ENCODE data around the gene PAF1. TPM values are rescaled to one million over a fixed set of nuclear protein-coding genes. Genes with fewer than 3 reads are reported as not detected.

PAF1 gene
- total RNA-seq, 2 donors from 2014 or later, result 52.0 TPM

DNA sequence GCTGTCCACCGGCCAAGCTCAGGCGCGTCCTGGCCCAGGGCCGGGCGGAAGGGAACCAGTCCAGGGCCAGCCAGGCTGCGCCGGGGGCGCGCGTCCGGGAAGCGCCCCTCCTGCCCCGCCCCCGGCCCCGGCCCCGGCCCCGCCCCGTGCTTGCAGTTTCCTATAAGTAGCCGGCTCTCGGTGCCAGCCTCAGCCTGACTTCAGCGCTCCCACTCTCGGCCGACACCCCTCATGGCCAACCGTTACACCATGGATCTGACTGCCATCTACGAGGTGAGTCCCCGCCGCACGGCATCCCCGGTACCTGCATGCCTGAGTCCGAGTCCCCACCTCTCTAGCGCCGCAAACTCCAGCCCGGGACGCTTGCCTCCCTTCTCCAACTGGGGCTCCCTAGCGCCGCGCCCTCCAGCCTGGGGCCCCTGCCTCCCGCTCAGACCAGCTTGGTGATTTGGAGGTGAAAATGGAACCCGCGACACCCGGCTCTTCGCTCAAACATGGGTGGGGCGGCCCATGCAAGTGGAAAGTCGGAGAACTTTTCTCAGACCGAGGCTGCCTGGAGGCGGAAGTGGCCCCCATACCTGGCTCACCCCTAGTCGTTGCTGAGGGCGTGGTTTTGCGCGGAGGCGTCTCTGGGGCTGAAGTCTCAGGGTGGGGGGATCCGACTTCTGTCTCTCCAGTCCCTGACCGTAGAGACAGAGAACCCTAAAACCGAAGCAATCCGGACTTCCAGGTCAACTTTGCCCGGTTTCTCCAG lies 15.9 kb upstream of the PAF1 start, which contains the start of gene ZFP36:
ZFP36 (plus strand) TSS at position 192 of the 754 bp plus-strand sequence; CDS start at position 250, 58 bp downstream.
- peak; percentile 91 to 93 for DNase-seq
- H3K9me3 Mint-ChIP-seq, result no peaks in the 10 kb centered on the region
- no peaks in the 10 kb centered on the region for H3K27me3 Mint-ChIP-seq (ENCODE audit: low read depth)
- peaks cover 15 to 24% of the 10 kb centered on the region in 2 donors for H3K36me3 Mint-ChIP-seq (ENCODE audit: insufficient read depth in 2 of 2)
- peaks cover 62% of the 10 kb centered on the region for H3K4me1 Mint-ChIP-seq (ENCODE audit: low read depth)
- peak within 1 kb of the TSS; percentile 94 for H3K27ac Mint-ChIP-seq
- H3K4me3 Mint-ChIP-seq, result peak within 1 kb of the TSS; percentile 88 to 100
- peak; percentile 34 to 40 for ATAC-seq (replicated peaks in 1 of 2)

DNA sequence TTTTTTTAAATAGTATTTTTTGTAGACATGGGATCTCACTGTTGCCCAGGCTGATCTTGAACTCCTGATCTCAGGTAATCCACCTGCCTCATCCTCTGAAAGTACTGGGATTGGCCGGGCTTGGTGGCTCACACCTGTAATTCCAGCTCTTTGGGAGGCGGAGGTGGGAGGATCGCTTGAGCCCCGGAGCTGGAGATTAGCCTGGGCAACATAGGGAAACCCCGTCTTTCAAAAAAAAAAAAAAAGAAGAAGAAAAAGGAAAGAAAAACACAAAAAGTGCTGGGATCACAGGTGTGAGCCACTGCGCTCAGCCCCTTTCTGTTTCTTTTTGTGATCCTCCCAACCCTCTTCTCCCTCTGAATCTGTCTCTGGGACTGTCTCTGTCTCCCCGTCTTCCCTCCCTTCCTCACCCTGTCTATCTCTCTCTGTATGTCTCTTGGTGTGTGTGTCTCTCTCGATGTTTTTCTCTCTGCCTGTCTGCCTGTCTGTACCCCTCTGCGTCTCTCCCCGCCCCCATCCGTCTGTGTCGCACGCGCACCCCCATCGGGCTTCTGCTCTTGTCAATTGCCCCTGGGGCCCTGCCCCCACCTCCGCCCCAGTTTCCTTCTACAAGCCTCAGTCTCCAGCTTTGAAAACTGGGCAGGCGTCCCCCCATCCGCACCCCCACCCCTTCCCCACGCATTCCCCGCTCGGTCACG lies 15.2 kb upstream of the PAF1 start:
- H3K36me3 Mint-ChIP-seq (ENCODE audit: insufficient read depth in 2 of 2), result peaks cover 15 to 24% of the 10 kb centered on the region in 2 donors
- peak overlapping the region; percentile 87 for H3K27ac Mint-ChIP-seq
- no peaks in the 10 kb centered on the region for H3K9me3 Mint-ChIP-seq
- DNase-seq (peak; percentile 86 to 90), ATAC-seq (replicated peaks in 1 of 2) (peak; percentile 2 to 3)
- peaks cover 62% of the 10 kb centered on the region for H3K4me1 Mint-ChIP-seq (ENCODE audit: low read depth)
- peak overlapping the region; percentile 88 to 100 for H3K4me3 Mint-ChIP-seq
- H3K27me3 Mint-ChIP-seq (ENCODE audit: low read depth), result no peaks in the 10 kb centered on the region

DNA sequence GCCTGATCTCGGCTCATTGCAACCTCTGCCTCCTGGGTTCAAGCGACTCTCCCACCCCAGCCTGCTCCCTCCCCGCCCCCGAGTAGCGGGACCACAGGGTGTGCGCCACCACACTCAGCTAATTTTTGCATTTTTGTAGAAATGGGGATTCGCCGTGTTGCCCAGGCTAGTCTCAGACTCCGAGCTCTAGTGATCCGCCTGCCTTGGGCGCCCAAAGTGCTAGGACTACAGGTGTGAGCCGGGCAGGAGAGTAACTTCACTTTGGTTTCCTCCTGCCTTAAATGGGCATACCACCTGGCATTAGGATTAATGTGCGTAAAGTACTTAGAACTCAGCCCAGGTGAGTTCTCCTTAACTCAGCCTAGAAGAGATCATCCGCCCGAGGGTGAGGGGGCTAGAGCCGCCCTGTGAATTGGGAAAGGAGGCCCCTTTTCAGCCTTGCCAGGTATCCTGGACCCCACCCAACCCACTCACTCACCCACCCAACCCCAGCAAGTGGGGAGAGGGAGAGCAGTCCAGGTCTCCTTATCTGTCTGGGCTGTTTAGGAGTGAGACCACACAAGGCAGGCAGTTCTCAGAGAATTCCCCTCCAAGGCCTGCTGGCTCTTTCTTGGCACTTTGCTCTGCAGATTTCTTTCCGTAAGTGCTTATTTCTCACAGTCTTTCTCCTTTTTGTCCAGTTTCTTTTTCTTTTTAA lies 14.5 kb upstream of the PAF1 start:
- Mint-ChIP-seq H3K36me3 (ENCODE audit: insufficient read depth in 2 of 2) (peaks cover 15 to 21% of the 10 kb centered on the region in 2 donors), H3K4me3 (peak overlapping the region; percentile 88 to 100), H3K9me3 (no peaks in the 10 kb centered on the region), H3K27me3 (ENCODE audit: low read depth) (no peaks in the 10 kb centered on the region), H3K4me1 (ENCODE audit: low read depth) (peaks cover 62% of the 10 kb centered on the region), H3K27ac (no peak overlapping the region)
- DNase-seq (no peak), ATAC-seq (replicated peaks in 1 of 2) (no peak)

DNA sequence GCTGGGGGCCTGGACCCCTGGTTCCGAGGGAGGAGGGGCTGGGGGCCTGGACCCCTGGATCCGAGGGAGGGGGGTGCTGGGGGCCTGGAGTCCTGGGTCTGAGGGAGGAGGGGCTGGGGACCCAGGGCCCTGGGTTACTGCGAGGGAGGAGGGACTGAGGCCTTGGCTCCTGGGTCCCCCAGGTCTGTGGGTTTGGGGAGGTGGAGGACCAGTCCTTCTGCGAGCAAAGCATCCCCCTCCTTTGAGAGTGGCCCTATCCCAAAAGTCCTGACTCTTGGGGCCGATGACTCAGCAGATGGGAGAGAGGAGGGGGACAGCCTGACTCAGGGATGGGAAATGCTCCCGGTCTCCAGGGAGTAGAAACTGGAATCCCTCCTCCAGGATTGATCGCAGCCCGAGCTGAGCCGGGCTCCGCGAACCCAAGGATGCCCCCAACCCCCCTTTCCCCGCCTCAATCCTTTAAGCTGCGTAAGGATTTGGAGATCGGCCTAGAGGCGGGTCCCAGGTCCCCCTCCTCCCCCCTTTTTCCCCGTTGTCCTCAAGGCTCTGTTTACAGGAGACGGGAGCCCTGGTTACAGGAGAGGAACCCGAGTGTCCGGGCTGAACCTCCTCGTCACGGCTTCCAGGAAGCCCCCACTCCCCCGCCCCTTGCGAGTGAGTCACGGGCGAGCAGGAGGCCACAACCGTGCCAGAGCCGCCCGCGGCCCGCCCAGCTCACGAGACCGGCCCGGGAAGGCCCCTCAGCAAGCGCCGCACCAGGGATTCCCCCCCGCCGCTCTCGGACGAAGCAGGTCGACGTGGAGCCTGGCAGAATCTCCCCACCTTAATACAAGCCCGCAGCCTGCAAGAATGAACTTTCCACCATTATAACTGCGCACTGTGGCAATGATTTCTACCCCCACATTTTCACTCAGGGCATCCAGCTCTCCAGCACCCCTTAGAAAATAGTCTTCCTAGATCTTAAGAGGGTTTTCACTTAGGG lies 12.7 kb upstream of the PAF1 start:
- peak overlapping the region; percentile 90 for H3K27ac Mint-ChIP-seq
- peaks cover 12 to 16% of the 10 kb centered on the region in 2 donors for H3K36me3 Mint-ChIP-seq (ENCODE audit: insufficient read depth in 2 of 2)
- H3K9me3 Mint-ChIP-seq, result no peaks in the 10 kb centered on the region
- peaks cover 71% of the 10 kb centered on the region for H3K4me1 Mint-ChIP-seq (ENCODE audit: low read depth)
- H3K27me3 Mint-ChIP-seq (ENCODE audit: low read depth), result no peaks in the 10 kb centered on the region
- peak; percentile 98 to 99 for DNase-seq
- H3K4me3 Mint-ChIP-seq, result peak overlapping the region; percentile 43 to 100
- ATAC-seq (replicated peaks in 1 of 2), result peak; percentile 23 to 27

DNA sequence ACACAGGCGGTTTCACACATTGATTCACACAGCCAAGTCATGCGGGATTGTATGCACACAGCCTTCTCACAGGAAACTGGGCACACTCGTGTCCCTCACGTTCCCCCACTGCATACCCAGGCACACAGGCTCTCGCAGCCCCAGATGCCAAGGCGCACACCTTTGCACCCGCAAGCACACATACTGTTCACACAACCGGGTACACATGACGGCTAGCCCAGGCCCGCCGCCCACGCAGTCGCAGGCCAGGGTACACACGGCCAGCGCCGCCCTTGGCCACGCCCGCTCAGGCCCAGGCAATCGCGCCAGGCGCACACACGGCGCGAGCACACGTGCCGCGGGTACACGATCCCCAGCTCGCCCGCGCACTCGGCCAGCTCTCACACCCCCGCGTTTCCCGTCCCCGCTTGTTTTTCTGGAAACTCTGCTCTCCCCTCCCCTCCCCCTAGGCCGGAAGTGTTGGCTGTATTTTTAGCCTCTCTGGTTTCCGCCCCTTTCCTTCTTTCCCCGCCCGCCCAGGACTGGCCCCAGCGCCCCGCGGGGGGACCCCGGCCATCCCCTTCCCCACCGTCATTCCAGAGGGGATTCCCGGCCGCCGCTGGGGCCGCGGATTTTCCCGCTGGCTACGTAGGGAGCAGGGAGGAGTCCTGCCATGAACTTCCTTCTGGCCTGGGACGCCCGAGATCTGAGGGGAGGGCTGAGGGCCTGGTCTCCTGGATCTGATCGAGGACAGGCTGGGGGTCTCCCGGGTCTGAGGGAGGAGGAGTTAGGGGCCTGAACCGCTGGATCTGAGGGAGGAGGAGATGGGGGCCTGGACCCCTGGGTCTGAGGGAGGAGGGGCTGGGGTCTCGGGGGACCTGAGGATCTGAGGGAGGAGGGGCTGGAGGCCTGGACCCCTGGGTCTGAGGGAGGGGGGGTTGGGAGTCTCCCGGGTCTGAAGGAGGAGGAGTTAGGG lies 11.7 kb upstream of the PAF1 start:
- ATAC-seq (replicated peaks in 1 of 2), result peak; percentile 5 to 12
- peak overlapping the region; percentile 90 for H3K27ac Mint-ChIP-seq
- peak overlapping the region; percentile 43 to 100 for H3K4me3 Mint-ChIP-seq
- peaks cover 79% of the 10 kb centered on the region for H3K4me1 Mint-ChIP-seq (ENCODE audit: low read depth)
- peaks cover 2 to 7% of the 10 kb centered on the region in 2 donors for H3K36me3 Mint-ChIP-seq (ENCODE audit: insufficient read depth in 2 of 2)
- peak; percentile 89 for DNase-seq
- no peaks in the 10 kb centered on the region for H3K9me3 Mint-ChIP-seq
- no peaks in the 10 kb centered on the region for H3K27me3 Mint-ChIP-seq (ENCODE audit: low read depth)

DNA sequence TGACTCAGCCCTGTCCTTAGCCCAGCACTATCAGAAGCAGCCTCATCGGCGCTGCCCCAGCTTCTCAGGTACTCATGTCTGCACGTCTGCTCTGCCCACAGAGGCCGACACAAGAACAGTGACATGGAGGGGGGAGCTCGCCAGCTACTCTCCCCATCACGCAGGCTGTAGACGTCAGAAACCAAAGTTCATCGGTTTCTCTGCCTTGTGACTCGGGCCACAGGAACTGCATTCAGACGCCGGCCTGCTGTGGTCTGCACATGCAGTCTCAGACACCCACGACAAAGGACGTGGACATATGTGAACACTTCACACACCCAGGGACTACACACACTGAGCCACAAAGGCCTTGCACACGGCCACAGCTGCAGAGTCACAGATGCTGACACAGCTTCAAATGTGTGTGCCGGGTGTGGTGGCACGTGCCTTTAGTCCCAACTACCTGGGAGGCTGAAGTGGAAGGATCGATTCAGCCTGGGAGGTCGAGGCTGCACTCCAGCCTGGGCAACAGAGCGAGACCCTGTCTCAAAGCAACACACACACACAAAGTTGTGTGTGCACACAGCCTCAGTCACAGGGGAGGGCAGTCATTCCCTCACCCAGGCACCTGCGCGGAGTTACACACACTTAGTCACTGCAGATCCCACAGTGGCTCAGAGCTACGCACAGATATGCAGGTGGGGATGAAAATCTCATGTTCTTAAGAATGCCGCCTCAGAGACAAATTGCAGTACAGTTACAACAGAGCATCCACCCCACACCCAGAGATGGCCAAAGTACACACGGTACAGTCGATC lies 10.8 kb upstream of the PAF1 start:
- Mint-ChIP-seq H3K4me3 (peak overlapping the region; percentile 43 to 100), H3K4me1 (ENCODE audit: low read depth) (peaks cover 88% of the 10 kb centered on the region), H3K36me3 (ENCODE audit: insufficient read depth in 2 of 2) (peaks cover 2% of the 10 kb centered on the region in 2 donors), H3K27me3 (ENCODE audit: low read depth) (no peaks in the 10 kb centered on the region), H3K9me3 (no peaks in the 10 kb centered on the region), H3K27ac (peak overlapping the region; percentile 90)
- DNase-seq, result peak; percentile 86 to 94
- peak; percentile 69 to 72 for ATAC-seq (replicated peaks in 1 of 2)

DNA sequence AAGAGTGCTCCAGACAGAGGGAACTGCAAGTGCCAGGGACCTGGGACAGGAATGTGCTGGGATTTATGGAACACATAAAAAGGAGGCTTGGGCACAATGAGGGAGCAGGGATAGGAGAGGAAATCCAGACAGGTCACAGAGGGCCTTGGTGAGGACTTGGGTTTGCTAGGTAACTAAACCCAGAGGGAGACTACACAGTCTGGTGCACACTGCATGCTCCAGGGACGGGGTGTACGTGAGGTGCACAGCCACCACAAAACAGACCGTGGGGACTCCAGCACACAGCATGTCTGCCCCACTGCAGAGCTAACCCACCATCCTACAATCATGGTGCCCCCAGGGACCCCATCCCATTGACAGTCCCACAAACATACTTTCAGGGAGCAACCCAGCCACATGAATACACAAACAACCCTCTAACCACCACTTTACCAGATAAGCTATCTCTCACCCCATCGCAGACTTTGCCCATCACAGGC lies 10.2 kb upstream of the PAF1 start:
- Mint-ChIP-seq H3K36me3 (ENCODE audit: insufficient read depth in 2 of 2) (peaks cover under 1% of the 10 kb centered on the region in 2 donors), H3K4me3 (peak overlapping the region; percentile 43 to 100), H3K27me3 (ENCODE audit: low read depth) (no peaks in the 10 kb centered on the region), H3K27ac (peak overlapping the region; percentile 90), H3K4me1 (ENCODE audit: low read depth) (peaks cover 85% of the 10 kb centered on the region), H3K9me3 (no peaks in the 10 kb centered on the region)
- no peak for DNase-seq
- peak in 1 of 2 donors; percentile 16 for ATAC-seq (replicated peaks in 1 of 2)

DNA sequence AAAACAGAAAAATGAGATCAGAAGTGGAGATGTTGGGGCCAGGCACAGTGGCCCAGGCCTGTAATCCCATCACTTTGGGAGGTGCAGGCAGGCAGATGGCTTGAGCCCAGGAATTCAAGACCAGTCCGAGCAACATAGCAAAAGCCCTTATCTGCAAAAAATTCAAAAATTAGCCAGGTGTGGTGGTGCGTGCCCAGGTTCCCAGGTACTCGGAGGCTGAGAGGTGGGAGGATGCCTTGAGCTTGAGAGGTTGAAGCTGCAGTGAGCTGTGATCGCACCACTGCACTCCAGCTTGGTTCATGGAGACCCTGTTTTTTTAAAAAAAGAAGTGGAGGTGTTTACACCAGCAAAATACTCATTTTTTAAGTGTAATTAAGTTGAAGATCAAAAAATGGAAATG lies 9.2 kb upstream of the PAF1 start:
- DNase-seq, result no peak
- Mint-ChIP-seq H3K27me3 (ENCODE audit: low read depth) (no peaks in the 10 kb centered on the region), H3K36me3 (ENCODE audit: insufficient read depth in 2 of 2) (peaks cover 0 to 5% of the 10 kb centered on the region in 2 donors), H3K9me3 (no peaks in the 10 kb centered on the region), H3K4me3 (peak overlapping the region; percentile 40), H3K4me1 (ENCODE audit: low read depth) (peaks cover 82% of the 10 kb centered on the region), H3K27ac (peak overlapping the region; percentile 30)
- no peak for ATAC-seq (replicated peaks in 1 of 2)

DNA sequence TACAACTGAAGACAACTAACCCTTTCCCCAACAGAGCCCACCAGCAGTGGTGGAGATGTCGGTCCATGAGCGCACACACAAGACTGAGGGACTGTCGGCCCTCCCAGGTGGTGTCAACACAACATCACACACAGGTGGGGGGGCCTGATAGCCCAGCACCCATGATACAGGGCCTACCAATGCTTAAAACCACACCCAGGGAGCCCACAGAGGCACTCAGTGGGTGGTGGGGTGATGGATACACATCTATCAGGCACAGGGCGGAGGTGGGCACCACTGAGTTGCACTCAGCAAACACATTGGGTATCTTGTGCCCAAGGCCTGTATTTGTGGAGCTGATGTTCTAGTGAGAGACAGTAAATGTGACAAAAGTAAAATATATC lies 8.8 kb upstream of the PAF1 start:
- H3K27me3 Mint-ChIP-seq (ENCODE audit: low read depth), result no peaks in the 10 kb centered on the region
- DNase-seq, result no peak
- no peak for ATAC-seq (replicated peaks in 1 of 2)
- H3K27ac Mint-ChIP-seq, result peak overlapping the region; percentile 21
- H3K9me3 Mint-ChIP-seq, result no peaks in the 10 kb centered on the region
- H3K4me1 Mint-ChIP-seq (ENCODE audit: low read depth), result peaks cover 78% of the 10 kb centered on the region
- H3K4me3 Mint-ChIP-seq, result peak overlapping the region; percentile 40
- H3K36me3 Mint-ChIP-seq (ENCODE audit: insufficient read depth in 2 of 2), result peaks cover 0 to 5% of the 10 kb centered on the region in 2 donors

DNA sequence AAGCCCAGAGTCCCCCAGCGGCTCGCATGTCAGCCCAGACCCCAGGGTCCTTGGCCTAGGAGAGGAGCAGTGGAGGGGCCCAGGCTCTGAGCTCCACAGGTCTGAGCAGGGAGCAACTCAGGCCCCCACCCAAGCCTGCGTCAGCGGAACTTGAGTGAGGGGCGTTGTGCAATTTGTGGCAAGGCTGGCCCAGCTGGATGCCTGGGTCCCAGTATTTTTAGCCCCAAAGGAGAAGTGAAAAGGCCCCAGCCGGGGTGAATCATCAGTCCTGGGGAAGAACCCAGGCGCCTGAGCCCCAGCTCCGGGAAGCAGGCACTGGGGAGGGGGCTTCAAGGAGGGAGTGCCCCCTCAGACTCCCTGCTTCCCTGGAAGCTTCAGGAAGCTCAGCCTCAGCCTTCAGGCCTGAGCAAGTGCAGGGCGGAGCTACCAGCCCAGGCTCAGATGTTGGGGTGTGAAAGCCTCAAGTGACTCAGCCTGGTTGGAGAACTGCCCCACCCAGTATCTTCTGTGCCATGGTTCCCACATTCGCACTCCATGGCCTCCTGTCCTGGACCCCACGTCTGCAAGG lies 7.5 kb upstream of the PAF1 start:
- peak overlapping the region; percentile 43 to 45 for H3K4me3 Mint-ChIP-seq
- DNase-seq (peak; percentile 68 to 73), ATAC-seq (replicated peaks in 1 of 2) (peak in 1 of 2 donors; percentile 10)
- H3K27ac Mint-ChIP-seq, result peak overlapping the region; percentile 53
- no peaks in the 10 kb centered on the region for H3K9me3 Mint-ChIP-seq
- H3K36me3 Mint-ChIP-seq (ENCODE audit: insufficient read depth in 2 of 2), result peaks cover 0 to 9% of the 10 kb centered on the region in 2 donors
- peaks cover 77% of the 10 kb centered on the region for H3K4me1 Mint-ChIP-seq (ENCODE audit: low read depth)
- no peaks in the 10 kb centered on the region for H3K27me3 Mint-ChIP-seq (ENCODE audit: low read depth)

Data from activated T-cell treated with anti-CD3 and anti-CD28 coated beads, Interleukin-2, amount 50 U/mL, for 72 hours (primary cell).